ENCODE results near the gene LRIG1.

Gene LRIG1

DNA sequence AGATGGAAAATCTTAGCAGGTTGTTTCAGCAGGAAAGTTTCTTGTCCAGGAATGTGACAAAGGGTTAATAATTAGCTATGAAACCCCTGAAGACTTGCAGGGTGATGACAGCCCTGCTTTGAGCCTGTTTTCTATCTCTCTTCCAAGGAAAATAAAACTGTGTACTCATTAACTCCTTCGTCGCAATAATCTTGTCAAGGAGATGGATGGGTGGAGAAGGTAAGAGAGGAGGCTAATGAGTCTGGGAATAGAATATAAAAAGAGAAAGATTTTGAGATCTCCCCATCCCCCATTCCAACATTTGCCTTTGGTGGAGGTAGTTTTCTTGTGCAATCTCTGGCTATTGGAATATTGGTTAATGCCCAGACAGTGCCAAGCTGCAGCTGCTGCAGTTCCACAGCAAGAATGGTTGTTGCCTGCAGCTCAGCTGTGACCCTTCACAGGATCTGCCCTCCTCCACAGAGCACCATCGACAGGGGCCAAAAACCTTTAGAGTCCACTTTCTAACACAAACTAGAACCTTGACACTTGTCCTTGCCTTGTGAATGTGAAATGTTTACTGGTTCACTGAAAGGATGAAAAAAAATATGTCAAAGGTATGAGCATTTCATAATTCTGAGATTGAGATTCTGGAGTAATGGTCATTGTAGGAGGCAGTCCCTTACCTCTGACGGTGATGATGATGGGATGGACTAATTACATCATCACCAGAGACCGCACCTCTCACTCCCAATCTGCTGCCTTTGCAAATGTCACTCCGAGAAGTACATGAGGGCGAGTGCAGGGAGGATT is 4.2 kb upstream of the LRIG1 start:
- TF ChIP-seq TCF12 (IDR thresholded peaks at IDR 0.05; ENCODE audit: low read depth) (no peak), EGR1 (IDR thresholded peaks at IDR 0.05) (no peak), REST (IDR thresholded peaks at IDR 0.05; ENCODE audit: low read depth) (no peak)

DNA sequence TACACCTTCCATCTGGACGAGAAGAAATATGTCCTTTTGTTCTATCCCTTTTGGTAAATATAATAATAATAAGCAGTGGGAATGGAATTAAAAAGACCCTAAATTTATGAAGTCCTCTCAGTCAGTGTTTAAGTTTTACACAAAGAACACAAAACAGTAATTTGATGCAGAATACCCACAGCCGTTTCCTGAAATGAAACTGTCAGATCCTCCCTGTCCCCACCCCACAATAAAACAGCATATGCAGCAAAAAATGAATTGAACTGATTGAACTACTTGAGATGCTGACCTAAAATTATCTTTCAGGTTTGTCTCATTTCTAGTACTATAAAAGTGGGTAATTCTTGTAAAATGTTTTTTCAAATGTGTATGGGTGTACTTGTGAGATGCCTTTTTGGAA is 2.2 kb upstream of the LRIG1 start:
- TF ChIP-seq ZBTB7A (IDR thresholded peaks at IDR 0.05; ENCODE audit: low read depth) (no peak), TCF12 (IDR thresholded peaks at IDR 0.05; ENCODE audit: low read depth) (no peak), CREB1 (IDR thresholded peaks at IDR 0.05; ENCODE audit: low read depth) (no peak), USF1 (IDR thresholded peaks at IDR 0.05) (no peak), NFIC (IDR thresholded peaks at IDR 0.05) (no peak), CEBPB (IDR thresholded peaks at IDR 0.05) (no peak), RAD21 (IDR thresholded peaks at IDR 0.05; ENCODE audit: low read depth) (no peak)
- TF ChIP-seq, protein P1, sequence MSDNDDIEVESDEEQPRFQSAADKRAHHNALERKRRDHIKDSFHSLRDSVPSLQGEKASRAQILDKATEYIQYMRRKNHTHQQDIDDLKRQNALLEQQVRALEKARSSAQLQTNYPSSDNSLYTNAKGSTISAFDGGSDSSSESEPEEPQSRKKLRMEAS (IDR thresholded peaks at IDR 0.05), result no peak

DNA sequence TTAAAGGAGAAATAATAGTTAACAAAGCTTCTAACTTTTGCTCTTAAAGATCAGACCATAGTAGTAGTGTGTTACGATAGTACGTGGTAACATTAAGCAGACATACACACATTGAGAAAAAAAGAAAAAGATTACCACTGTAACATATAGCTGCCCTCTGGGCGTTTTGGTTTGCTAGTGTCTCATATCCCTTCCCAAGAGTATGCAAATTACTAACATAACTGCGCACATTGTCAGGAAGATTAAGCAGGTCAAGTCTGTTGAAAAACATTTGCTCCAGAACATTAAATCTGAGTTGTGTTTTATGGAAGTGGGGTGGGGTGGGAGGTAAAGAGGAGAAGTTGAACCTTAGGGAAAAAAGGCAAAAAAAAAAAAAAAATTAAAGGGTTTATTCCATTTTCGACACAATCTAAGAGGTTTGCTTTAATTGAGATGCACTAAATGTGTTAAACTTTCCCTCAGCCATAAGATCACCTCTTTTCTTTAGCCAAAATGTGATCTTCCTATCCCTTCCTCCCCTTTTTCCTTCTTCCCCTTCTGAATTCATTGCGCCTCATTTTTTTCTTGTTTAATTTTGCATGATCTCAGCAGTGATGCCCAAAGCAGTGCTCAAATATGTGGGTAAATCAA is 1.5 kb upstream of the LRIG1 start:
- TF ChIP-seq EGR1 (IDR thresholded peaks at IDR 0.05), result no peak
- no peak for TF ChIP-seq YY1 (IDR thresholded peaks at IDR 0.05; ENCODE audit: low read depth)
- no peak for TF ChIP-seq RAD21 (IDR thresholded peaks at IDR 0.05; ENCODE audit: low read depth)
- no peak for TF ChIP-seq TCF12 (IDR thresholded peaks at IDR 0.05; ENCODE audit: low read depth)
- no peak for TF ChIP-seq TAF1 (IDR thresholded peaks at IDR 0.05; ENCODE audit: low read depth)

DNA sequence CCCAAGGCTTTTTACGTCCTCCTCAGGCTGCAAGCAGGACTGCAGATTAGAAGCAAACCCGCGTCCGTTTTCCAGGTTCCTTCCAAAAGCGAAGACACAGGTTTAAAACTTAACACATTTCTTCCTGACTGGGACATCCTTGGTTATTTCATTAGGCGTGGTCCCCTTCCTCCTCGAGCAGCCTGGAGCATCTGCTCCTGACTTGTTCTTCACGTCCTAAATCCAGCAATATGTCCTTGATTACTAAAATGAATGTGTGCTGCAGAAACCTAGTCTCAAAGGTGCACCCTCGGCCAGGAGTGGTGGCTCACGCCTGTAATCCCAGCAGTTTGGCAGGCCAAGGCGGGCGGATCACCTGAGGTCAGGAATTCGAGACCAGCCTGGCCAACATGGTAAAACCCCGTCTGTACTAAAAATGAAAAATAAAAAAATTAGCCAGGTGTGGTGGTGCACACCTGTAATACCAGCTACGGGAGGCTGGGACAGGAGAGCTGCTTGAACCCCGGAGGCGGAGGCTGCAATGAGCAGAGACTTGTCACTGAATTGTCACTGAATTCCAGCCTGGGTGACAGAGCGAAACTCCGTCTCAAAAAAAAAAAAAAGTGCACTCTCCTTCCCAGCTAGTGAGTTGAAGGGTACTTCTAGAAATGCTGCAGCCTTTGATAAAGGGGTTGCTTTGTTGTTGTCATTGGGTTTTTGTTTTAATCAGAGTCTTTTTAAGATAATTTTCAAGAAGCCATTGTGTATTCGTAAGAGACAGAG is 842 bp upstream of the LRIG1 start:
- TF ChIP-seq EP300 (IDR thresholded peaks at IDR 0.05; ENCODE audit: borderline replicate concordance) (no peak), USF1 (IDR thresholded peaks at IDR 0.05) (no peak), TEAD4 (IDR thresholded peaks at IDR 0.05) (no peak), FOXM1 (IDR thresholded peaks at IDR 0.05; ENCODE audit: borderline replicate concordance, low read depth) (no peak), RAD21 (IDR thresholded peaks at IDR 0.05; ENCODE audit: low read depth) (no peak), YY1 (IDR thresholded peaks at IDR 0.05; ENCODE audit: low read depth) (no peak), TCF12 (IDR thresholded peaks at IDR 0.05; ENCODE audit: low read depth) (no peak)

- TF ChIP-seq TAF1 (IDR thresholded peaks at IDR 0.05; ENCODE audit: low read depth), result 0 out of 2 replicates have a peak, but pooled peaks have one; percentile 20
- TF ChIP-seq USF1 (IDR thresholded peaks at IDR 0.05), result no peak
- peak; percentile 76; the same call in 1 of the 2 replicates for TF ChIP-seq YY1 (IDR thresholded peaks at IDR 0.05; ENCODE audit: low read depth)
Measured at GRCh38 chr3:66499881-66500575, 794 bp downstream of the LRIG1 start.

DNA sequence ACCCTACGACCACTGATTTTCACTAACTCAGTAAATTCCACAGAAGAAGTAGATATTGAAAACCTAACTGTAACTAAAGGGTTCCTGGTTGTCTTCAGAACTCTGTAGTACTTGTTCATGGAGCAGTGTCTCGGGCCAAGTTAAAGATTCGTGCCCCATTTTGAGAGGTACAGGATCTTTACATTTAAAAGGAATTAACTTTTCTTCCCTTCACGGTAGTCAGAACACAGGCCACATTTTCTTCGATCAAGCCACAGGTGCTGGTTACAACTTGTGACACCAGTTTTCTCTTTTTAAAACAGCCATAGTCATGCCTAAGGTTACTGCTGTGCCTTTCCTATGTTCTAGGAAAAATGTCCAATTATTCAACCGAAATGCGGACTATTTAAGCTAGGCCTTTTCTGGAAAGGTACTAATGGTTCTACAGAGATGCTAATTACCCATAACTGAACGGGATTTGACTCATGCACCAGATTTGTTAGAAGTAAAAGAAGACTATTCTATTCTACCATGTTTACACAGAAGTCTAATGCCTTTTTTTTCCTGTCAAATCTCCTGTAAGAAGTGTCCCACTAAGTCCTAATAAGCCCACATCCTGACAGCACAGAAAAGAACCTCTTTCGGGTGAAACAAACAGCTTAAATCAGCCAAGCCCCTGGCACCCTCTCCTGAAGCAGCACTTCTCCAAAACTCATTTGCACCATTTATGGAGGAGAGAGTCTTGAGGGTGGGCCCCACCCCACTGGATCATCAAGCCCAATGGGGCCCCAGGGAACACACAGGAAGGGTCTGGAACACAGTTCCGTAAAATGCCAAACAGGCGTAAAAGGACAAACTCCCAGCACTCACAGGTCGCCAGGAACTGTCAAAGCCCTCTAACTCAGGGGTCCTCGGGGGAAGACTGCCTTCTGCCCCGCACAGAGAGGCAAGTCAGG is 1.9 kb downstream of the LRIG1 start:
- TF ChIP-seq, protein P1 (IDR thresholded peaks at IDR 0.05), result no peak
- TF ChIP-seq USF1 (IDR thresholded peaks at IDR 0.05) (no peak), CREB1 (IDR thresholded peaks at IDR 0.05; ENCODE audit: low read depth) (no peak), TCF12 (IDR thresholded peaks at IDR 0.05; ENCODE audit: low read depth) (no peak), EGR1 (IDR thresholded peaks at IDR 0.05) (no peak), RAD21 (IDR thresholded peaks at IDR 0.05; ENCODE audit: low read depth) (no peak), YY1 (IDR thresholded peaks at IDR 0.05; ENCODE audit: low read depth) (no peak), ZBTB7A (IDR thresholded peaks at IDR 0.05; ENCODE audit: low read depth) (no peak)

Data from Ishikawa (cell line).